Measurements from ENCODE around the gene PARD3.

Gene PARD3

DNA sequence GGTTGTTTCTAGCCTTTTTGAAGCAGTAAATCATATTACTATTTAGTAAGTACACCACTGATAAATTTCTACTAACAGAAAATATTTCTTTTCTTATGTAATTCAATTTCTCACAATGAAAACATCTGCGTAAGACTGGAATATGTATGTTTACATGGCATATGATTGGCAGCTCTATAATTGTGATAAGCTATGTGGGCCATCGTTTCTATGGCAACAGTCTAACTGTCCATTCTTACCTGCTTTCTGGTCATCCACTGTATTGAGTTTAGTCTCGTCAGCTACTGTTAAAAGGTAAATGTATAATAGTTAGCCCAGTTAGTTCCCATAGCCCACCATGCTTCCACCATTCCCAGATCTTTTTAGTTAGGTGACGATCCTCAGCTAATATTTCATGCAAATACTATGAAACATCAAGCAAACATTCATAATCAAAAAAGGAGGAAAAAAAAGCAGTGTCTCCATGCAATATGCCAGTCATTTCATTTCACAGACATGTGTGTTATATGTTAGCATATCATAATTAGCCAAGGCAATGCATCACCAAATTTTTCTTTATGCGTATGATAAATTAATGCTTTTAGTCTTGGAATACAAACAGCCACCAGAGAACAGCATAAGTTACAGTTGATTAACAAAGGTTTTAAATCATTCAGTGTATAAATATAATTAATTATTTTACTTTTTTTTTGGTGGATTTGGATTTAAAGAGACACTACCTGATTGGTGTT lies 479.0 kb downstream of the PARD3 start:
- H3K9me3 ChIP-seq (ENCODE audit: control insufficient read depth, low read length) = no peaks in the 10 kb centered on the region
- no peak overlapping the region for H3K4me3 ChIP-seq (ENCODE audit: low read depth, low read length)
- H3K9ac ChIP-seq = no peak overlapping the region
- no peaks in the 10 kb centered on the region for H3K4me1 ChIP-seq
- no peaks in the 10 kb centered on the region for H3K27me3 ChIP-seq (ENCODE audit: control insufficient read depth, insufficient read depth, low read length)
- H3K79me2 ChIP-seq = no peaks in the 10 kb centered on the region
- H3K4me2 ChIP-seq (ENCODE audit: low read length) = no peak overlapping the region
- no peak overlapping the region for H3K27ac ChIP-seq
- no peaks in the 10 kb centered on the region for H3K36me3 ChIP-seq (ENCODE audit: control insufficient read depth, insufficient read depth, low read length)
- TF ChIP-seq, protein P1, sequence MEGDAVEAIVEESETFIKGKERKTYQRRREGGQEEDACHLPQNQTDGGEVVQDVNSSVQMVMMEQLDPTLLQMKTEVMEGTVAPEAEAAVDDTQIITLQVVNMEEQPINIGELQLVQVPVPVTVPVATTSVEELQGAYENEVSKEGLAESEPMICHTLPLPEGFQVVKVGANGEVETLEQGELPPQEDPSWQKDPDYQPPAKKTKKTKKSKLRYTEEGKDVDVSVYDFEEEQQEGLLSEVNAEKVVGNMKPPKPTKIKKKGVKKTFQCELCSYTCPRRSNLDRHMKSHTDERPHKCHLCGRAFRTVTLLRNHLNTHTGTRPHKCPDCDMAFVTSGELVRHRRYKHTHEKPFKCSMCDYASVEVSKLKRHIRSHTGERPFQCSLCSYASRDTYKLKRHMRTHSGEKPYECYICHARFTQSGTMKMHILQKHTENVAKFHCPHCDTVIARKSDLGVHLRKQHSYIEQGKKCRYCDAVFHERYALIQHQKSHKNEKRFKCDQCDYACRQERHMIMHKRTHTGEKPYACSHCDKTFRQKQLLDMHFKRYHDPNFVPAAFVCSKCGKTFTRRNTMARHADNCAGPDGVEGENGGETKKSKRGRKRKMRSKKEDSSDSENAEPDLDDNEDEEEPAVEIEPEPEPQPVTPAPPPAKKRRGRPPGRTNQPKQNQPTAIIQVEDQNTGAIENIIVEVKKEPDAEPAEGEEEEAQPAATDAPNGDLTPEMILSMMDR (IDR thresholded peaks at IDR 0.05) = no peak
- H2AFZ ChIP-seq = no peak overlapping the region

DNA sequence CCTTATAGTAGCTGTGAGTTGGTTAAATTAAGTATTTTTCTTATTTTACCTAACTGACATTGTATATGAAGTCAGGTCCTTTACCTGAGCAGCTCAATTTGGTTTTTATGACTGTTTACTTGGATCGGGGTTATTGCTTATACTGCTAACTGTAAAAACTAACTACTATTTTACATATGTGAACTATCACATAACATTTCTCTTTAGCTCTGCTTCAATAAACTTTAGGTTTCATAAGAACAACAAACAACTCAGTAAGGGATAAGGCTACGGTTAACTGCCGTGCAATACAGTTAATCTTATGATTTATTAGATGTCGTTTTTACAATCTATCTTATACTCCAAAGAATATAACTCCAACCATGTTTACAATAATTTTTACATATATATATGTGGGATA lies 480.2 kb downstream of the PARD3 start:
- Histone ChIP-seq H3K36me3 (ENCODE audit: control insufficient read depth, insufficient read depth, low read length) (no peaks in the 10 kb centered on the region), H2AFZ (no peak overlapping the region), H3K27me3 (ENCODE audit: control insufficient read depth, insufficient read depth, low read length) (no peaks in the 10 kb centered on the region), H3K79me2 (no peaks in the 10 kb centered on the region), H3K9ac (no peak overlapping the region), H3K4me3 (ENCODE audit: low read depth, low read length) (no peak overlapping the region), H3K27ac (no peak overlapping the region), H3K4me1 (no peaks in the 10 kb centered on the region), H3K9me3 (ENCODE audit: control insufficient read depth, low read length) (no peaks in the 10 kb centered on the region), H3K4me2 (ENCODE audit: low read length) (no peak overlapping the region)
- TF ChIP-seq, protein P1 (IDR thresholded peaks at IDR 0.05) = no peak

DNA sequence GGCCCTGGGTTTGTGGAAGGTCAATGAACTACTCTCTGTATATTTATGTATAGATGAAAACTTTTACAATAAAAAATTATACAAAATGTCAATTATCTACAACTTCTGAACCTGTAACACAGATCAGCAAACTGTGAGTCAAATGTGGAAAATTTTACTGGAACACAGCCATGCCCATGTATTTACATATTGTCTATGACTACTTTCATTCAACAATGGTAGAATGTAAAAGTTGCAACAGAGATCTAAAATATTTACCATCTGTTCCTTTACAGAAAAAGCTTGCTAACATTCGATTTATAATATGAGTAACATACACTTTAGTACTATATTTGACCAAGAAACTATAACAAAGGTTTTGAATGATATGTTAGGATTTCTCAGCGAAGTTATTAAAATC lies 481.6 kb downstream of the PARD3 start:
- Histone ChIP-seq H3K4me3 (ENCODE audit: low read depth, low read length) (no peak overlapping the region), H3K79me2 (no peaks in the 10 kb centered on the region), H3K4me2 (ENCODE audit: low read length) (no peak overlapping the region), H3K27me3 (ENCODE audit: control insufficient read depth, insufficient read depth, low read length) (no peaks in the 10 kb centered on the region), H3K9me3 (ENCODE audit: control insufficient read depth, low read length) (no peaks in the 10 kb centered on the region), H3K36me3 (ENCODE audit: control insufficient read depth, insufficient read depth, low read length) (no peaks in the 10 kb centered on the region), H3K9ac (no peak overlapping the region), H2AFZ (no peak overlapping the region), H3K27ac (no peak overlapping the region), H3K4me1 (no peaks in the 10 kb centered on the region)
- TF ChIP-seq, protein P1 (IDR thresholded peaks at IDR 0.05) = no peak

DNA sequence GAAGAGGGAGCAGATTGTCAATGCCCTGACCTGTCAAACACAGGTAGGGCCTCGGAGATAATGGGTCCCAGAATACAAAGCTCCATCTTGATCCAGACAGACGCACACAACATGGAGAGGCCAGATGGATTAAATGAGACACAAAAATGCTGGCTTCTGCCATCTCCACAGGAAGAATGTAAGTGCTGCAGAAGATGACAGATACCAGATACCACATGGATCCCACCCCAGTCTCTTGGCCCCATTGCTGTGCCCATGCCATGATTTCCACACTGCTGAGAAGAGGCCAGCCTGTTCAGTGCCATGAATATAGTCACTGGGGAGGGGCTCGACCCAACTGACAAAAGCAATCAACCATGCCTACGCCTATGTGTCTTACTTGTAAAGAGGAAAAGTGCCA lies 487.9 kb downstream of the PARD3 start:
- no peak overlapping the region for H3K9ac ChIP-seq
- H3K79me2 ChIP-seq = no peaks in the 10 kb centered on the region
- TF ChIP-seq, protein P1 (IDR thresholded peaks at IDR 0.05) = no peak
- no peaks in the 10 kb centered on the region for H3K27me3 ChIP-seq (ENCODE audit: control insufficient read depth, insufficient read depth, low read length)
- H3K36me3 ChIP-seq (ENCODE audit: control insufficient read depth, insufficient read depth, low read length) = no peaks in the 10 kb centered on the region
- H3K9me3 ChIP-seq (ENCODE audit: control insufficient read depth, low read length) = no peaks in the 10 kb centered on the region
- no peak overlapping the region for H2AFZ ChIP-seq
- H3K4me1 ChIP-seq = peaks cover 5% of the 10 kb centered on the region
- H3K4me2 ChIP-seq (ENCODE audit: low read length) = no peak overlapping the region
- H3K27ac ChIP-seq = no peak overlapping the region
- no peak overlapping the region for H3K4me3 ChIP-seq (ENCODE audit: low read depth, low read length)

DNA sequence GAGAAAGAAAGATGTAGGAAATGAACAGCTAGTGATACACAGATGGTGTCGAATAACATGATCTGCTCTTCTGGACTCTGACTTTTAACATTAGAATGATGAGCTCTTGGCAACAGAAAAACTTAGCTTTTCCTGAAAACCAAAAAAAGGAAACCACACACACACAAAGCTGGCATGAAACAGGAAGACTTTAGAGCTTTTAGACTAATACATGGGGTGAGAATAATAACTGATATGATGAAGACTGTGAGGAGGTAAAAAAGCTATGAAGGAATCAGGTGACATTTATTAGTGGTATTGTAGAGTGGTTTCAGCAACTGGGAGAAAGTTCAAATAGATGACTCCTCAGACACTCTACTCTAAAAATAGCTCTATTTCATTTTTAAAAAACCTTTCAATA lies 491.9 kb downstream of the PARD3 start:
- peaks cover 5% of the 10 kb centered on the region for H3K4me1 ChIP-seq
- H3K79me2 ChIP-seq = no peaks in the 10 kb centered on the region
- no peaks in the 10 kb centered on the region for H3K27me3 ChIP-seq (ENCODE audit: control insufficient read depth, insufficient read depth, low read length)
- H3K27ac ChIP-seq = no peak overlapping the region
- H3K9ac ChIP-seq = no peak overlapping the region
- H2AFZ ChIP-seq = no peak overlapping the region
- TF ChIP-seq, protein P1 (IDR thresholded peaks at IDR 0.05) = no peak
- H3K4me2 ChIP-seq (ENCODE audit: low read length) = no peak overlapping the region
- H3K4me3 ChIP-seq (ENCODE audit: low read depth, low read length) = no peak overlapping the region
- no peaks in the 10 kb centered on the region for H3K9me3 ChIP-seq (ENCODE audit: control insufficient read depth, low read length)
- H3K36me3 ChIP-seq (ENCODE audit: control insufficient read depth, insufficient read depth, low read length) = no peaks in the 10 kb centered on the region

All from parathyroid adenoma (tissue), 2 donors.